ENCODE results near the gene MSANTD3. TPM values are rescaled to one million over a fixed set of nuclear protein-coding genes. Genes with fewer than 3 reads are reported as not detected.
"Not testable (repeated sequence)": the region's sequence is repeated elsewhere in the genome, so short reads cannot be mapped to it uniquely, and the experiment has no call there.

MSANTD3 gene
- total RNA-seq, 1 experiment from 2014 or later, result 52.9 TPM

GRCh38 chr9:100413839-100414420 is 13.0 kb upstream of the MSANTD3 start:
- Histone ChIP-seq H3K4me3 (ENCODE audit: low read depth, low read length, poor library complexity, severe bottlenecking) (no peak overlapping the region), H3K27ac (ENCODE audit: low read depth, low read length, poor library complexity, severe bottlenecking) (no peak overlapping the region), H3K9me3 (ENCODE audit: low read depth, low read length, poor library complexity, severe bottlenecking) (peaks cover 3% of the 10 kb centered on the region), H3K27me3 (replicated peaks; ENCODE audit: insufficient read depth, low read depth, low read length, poor library complexity) (no peaks in the 10 kb centered on the region), H3K36me3 (ENCODE audit: insufficient read depth, low read length, poor library complexity, severe bottlenecking) (no peaks in the 10 kb centered on the region), H3K4me1 (ENCODE audit: insufficient read depth, low read length, poor library complexity, severe bottlenecking) (peaks cover 1% of the 10 kb centered on the region)
- no peak for DNase-seq (ENCODE audit: low spot score)
- TF ChIP-seq CTCF (conservative IDR thresholded peaks at IDR 0.05; ENCODE audit: low read depth, low read length) (no peak), EZH2 (IDR thresholded peaks at IDR 0.05; ENCODE audit: borderline replicate concordance, low read depth, low read length, poor library complexity, severe bottlenecking) (no peak)
- intact Hi-C loops (cut with micrococcal nuclease; ENCODE audit: unreplicated experiment), result no loop called here
- ChIA-PET CTCF (no interaction called here), POLR2A (ENCODE audit: low non-redundant PET) (interaction anchor here (0.5 kb wide), 1 partner anchor 1233 kb away, joined by 3 read pairs; no protein-coding TSS in a partner anchor)
- no TSS peak for BruUV-seq (replicated peaks)

- BruUV-seq (replicated peaks), result no TSS peak
- intact Hi-C loops (cut with micrococcal nuclease; ENCODE audit: unreplicated experiment), result no loop called here
- H3K27me3 ChIP-seq (replicated peaks; ENCODE audit: insufficient read depth, low read depth, low read length, poor library complexity), result no peaks in the 10 kb centered on the region
- H3K4me3 ChIP-seq (ENCODE audit: low read depth, low read length, poor library complexity, severe bottlenecking), result no peak overlapping the region
- H3K9me3 ChIP-seq (ENCODE audit: low read depth, low read length, poor library complexity, severe bottlenecking), result no peaks in the 10 kb centered on the region
- no peak for DNase-seq (ENCODE audit: low spot score)
- TF ChIP-seq CTCF (conservative IDR thresholded peaks at IDR 0.05; ENCODE audit: low read depth, low read length) (no peak), EZH2 (IDR thresholded peaks at IDR 0.05; ENCODE audit: borderline replicate concordance, low read depth, low read length, poor library complexity, severe bottlenecking) (no peak)
- POLR2A ChIA-PET (ENCODE audit: low non-redundant PET), result no interaction called here
- no peaks in the 10 kb centered on the region for H3K36me3 ChIP-seq (ENCODE audit: insufficient read depth, low read length, poor library complexity, severe bottlenecking)
- H3K4me1 ChIP-seq (ENCODE audit: insufficient read depth, low read length, poor library complexity, severe bottlenecking), result no peaks in the 10 kb centered on the region
- CTCF ChIA-PET, result interaction anchor here (0.6 kb wide), 1 partner anchor 1344 kb away, joined by 3 read pairs; no protein-coding TSS in a partner anchor
- no peak overlapping the region for H3K27ac ChIP-seq (ENCODE audit: low read depth, low read length, poor library complexity, severe bottlenecking)
Measured at GRCh38 chr9:100417815-100418214, 9.1 kb upstream of the MSANTD3 start.

- Histone ChIP-seq H3K27ac (ENCODE audit: low read depth, low read length, poor library complexity, severe bottlenecking) (no peak overlapping the region), H3K27me3 (replicated peaks; ENCODE audit: insufficient read depth, low read depth, low read length, poor library complexity) (no peaks in the 10 kb centered on the region), H3K4me3 (ENCODE audit: low read depth, low read length, poor library complexity, severe bottlenecking) (no peak overlapping the region), H3K36me3 (ENCODE audit: insufficient read depth, low read length, poor library complexity, severe bottlenecking) (no peaks in the 10 kb centered on the region), H3K9me3 (ENCODE audit: low read depth, low read length, poor library complexity, severe bottlenecking) (no peaks in the 10 kb centered on the region), H3K4me1 (ENCODE audit: insufficient read depth, low read length, poor library complexity, severe bottlenecking) (no peaks in the 10 kb centered on the region)
- TF ChIP-seq EZH2 (IDR thresholded peaks at IDR 0.05; ENCODE audit: borderline replicate concordance, low read depth, low read length, poor library complexity, severe bottlenecking), result no peak
- TF ChIP-seq CTCF (conservative IDR thresholded peaks at IDR 0.05; ENCODE audit: low read depth, low read length), result no peak
- no peak for DNase-seq (ENCODE audit: low spot score)
- intact Hi-C loops (cut with micrococcal nuclease; ENCODE audit: unreplicated experiment), result no loop called here
- BruUV-seq (replicated peaks), result no TSS peak
- ChIA-PET CTCF (no interaction called here), POLR2A (ENCODE audit: low non-redundant PET) (no interaction called here)
Measured at GRCh38 chr9:100419166-100419565, 7.8 kb upstream of the MSANTD3 start.

- H3K4me3 ChIP-seq (ENCODE audit: low read depth, low read length, poor library complexity, severe bottlenecking); intact Hi-C loops (cut with micrococcal nuclease; ENCODE audit: unreplicated experiment); H3K9me3 ChIP-seq (ENCODE audit: low read depth, low read length, poor library complexity, severe bottlenecking); BruUV-seq (replicated peaks); H3K4me1 ChIP-seq (ENCODE audit: insufficient read depth, low read length, poor library complexity, severe bottlenecking); POLR2A ChIA-PET (ENCODE audit: low non-redundant PET); H3K27ac ChIP-seq (ENCODE audit: low read depth, low read length, poor library complexity, severe bottlenecking); CTCF ChIA-PET; H3K36me3 ChIP-seq (ENCODE audit: insufficient read depth, low read length, poor library complexity, severe bottlenecking); H3K27me3 ChIP-seq (replicated peaks; ENCODE audit: insufficient read depth, low read depth, low read length, poor library complexity); DNase-seq (ENCODE audit: low spot score): not testable (repeated sequence)
Measured at GRCh38 chr9:100421116-100421515, 5.8 kb upstream of the MSANTD3 start.

Data from A673 (cell line).